Thyroid gland (tissue), 4 donors: ENCODE measurements around the gene FBLN7. TPM values are rescaled to one million over a fixed set of nuclear protein-coding genes. Genes with fewer than 3 reads are reported as not detected.

Experiments
- DNase-seq, 2 donors: peaks; one replicate each; pipeline ENCODE4 v3.0.0-alpha.2; 2019
- H3K27ac ChIP-seq, 3 donors: fragments of 200-600 bp; sonication (generic); 1 replicate in 2 of 3; 2 replicates in 1 of 3; pipeline ENCODE4 v1.5.1; 2016 to 2019; ENCODE audit warnings: mild to moderate bottlenecking in 1 of 3, moderate library complexity in 1 of 3
- H3K27me3 ChIP-seq: fragments of 200-600 bp; sonication (generic); one replicate; pipeline ENCODE4 v1.5.1; 2019
- H3K36me3 ChIP-seq, 2 donors: fragments of 200-600 bp; sonication (generic); one replicate each; pipeline ENCODE4 v1.5.1; 2016 to 2019
- H3K4me1 ChIP-seq, 2 donors: fragments of 200-600 bp; sonication (generic); one replicate each; pipeline ENCODE4 v1.5.1; 2017 to 2019
- H3K4me3 ChIP-seq, 3 donors: fragments of 200-600 bp; sonication (generic); replicated peaks in 1 of 3; 1 replicate in 2 of 3; 2 replicates in 1 of 3; pipeline ENCODE4 v1.5.1; 2016; ENCODE audit warnings: mild to moderate bottlenecking in 1 of 3
- H3K9me3 ChIP-seq: fragments of 200-600 bp; sonication (generic); one replicate; pipeline ENCODE4 v1.5.1; 2017
- CTCF ChIP-seq, 6 experiments: fragments of 200-600 bp in 3 of 6; fragments of 450-650 bp in 3 of 6; sonication (generic) in 3 of 6; IDR thresholded peaks; one replicate each; pipeline ENCODE4 v1.5.1; 2016 to 2019; ENCODE audit warnings: antibody characterized with exemption in 6 of 6, mild to moderate bottlenecking in 2 of 6, inconsistent platforms in 1 of 6, moderate library complexity in 1 of 6
- POLR2A ChIP-seq, 2 donors: fragments of 450-650 bp; IDR thresholded peaks; one replicate each; pipeline ENCODE4 v1.6.1; 2017; ENCODE audit warnings: antibody characterized with exemption in 2 of 2, mild to moderate bottlenecking in 2 of 2, moderate library complexity in 1 of 2
- WGBS, 2 donors: methylation state at CpG; one replicate each; pipeline ENCODE4 v1.1.5; 2017; 5-methylcytosine and 5-hydroxymethylcytosine counted together
- intact Hi-C: fragments of 100-400 bp; cut with DNase I; formaldehyde crosslinking; loops from one replicate; pipeline ENCODE4 v1.15.1; 2023
- total RNA-seq, 4 donors: library from RNA; depleted of rRNA; stranded (reverse); fragments of >200 nt; gene quantifications; one replicate each; pipeline ENCODE4 v1.2.3, GENCODE V29; 2016

The FBLN7 gene
- total RNA-seq, 4 donors from 2014 or later: 10.3 to 33.6 (median 16.4) TPM

GRCh38 chr2:112118148-112118547, 20.0 kb upstream of the FBLN7 start:
- Histone ChIP-seq H3K4me3 (no peak overlapping the region), H3K9me3 (no peaks in the 10 kb centered on the region), H3K27ac (no peak overlapping the region), H3K4me1 (no peaks in the 10 kb centered on the region), H3K36me3 (peaks cover 5 to 11% of the 10 kb centered on the region in 2 donors), H3K27me3 (no peaks in the 10 kb centered on the region)
- WGBS, 2 donors: 87 to 91% methylated on average over 4 of the region's 4 CpGs
- DNase-seq: no peak
- TF ChIP-seq POLR2A (IDR thresholded peaks at IDR 0.05) (no peak), CTCF (IDR thresholded peaks at IDR 0.05) (no peak)
- intact Hi-C loops: no loop called here

- Histone ChIP-seq H3K36me3 (peaks cover 5 to 11% of the 10 kb centered on the region in 2 donors), H3K4me3 (no peak overlapping the region), H3K27ac (no peak overlapping the region), H3K27me3 (no peaks in the 10 kb centered on the region), H3K4me1 (no peaks in the 10 kb centered on the region), H3K9me3 (no peaks in the 10 kb centered on the region)
- intact Hi-C loops: loop anchor here (5.0 kb wide), 1 partner anchor 136 kb away; the partner anchor contains the start of gene ZC3H8
- DNase-seq: peak; percentile 42 to 49
- TF ChIP-seq CTCF (IDR thresholded peaks at IDR 0.05): peak; percentile 20 to 75 (median 67)
- TF ChIP-seq POLR2A (IDR thresholded peaks at IDR 0.05): no peak
These were observed 16.4 kb upstream of the FBLN7 start for GRCh38 chr2:112121682-112122254.

- TF ChIP-seq CTCF (IDR thresholded peaks at IDR 0.05): no peak
- no peak for TF ChIP-seq POLR2A (IDR thresholded peaks at IDR 0.05)
- Histone ChIP-seq H3K36me3 (no peaks in the 10 kb centered on the region), H3K27ac (no peak overlapping the region), H3K4me1 (no peaks in the 10 kb centered on the region), H3K9me3 (no peaks in the 10 kb centered on the region), H3K4me3 (no peak overlapping the region), H3K27me3 (no peaks in the 10 kb centered on the region)
- 85 to 89% methylated on average over 1 of the region's 1 CpG for WGBS, 2 donors
- no peak for DNase-seq
- intact Hi-C loops: no loop called here
These were observed 9.1 kb upstream of the FBLN7 start for GRCh38 chr2:112129060-112129459.

- intact Hi-C loops: no loop called here
- Histone ChIP-seq H3K36me3 (no peaks in the 10 kb centered on the region), H3K9me3 (no peaks in the 10 kb centered on the region), H3K4me3 (no peak overlapping the region), H3K27me3 (no peaks in the 10 kb centered on the region), H3K27ac (no peak overlapping the region), H3K4me1 (peaks cover 27 to 28% of the 10 kb centered on the region in 2 donors)
- TF ChIP-seq CTCF (IDR thresholded peaks at IDR 0.05) (no peak), POLR2A (IDR thresholded peaks at IDR 0.05) (no peak)
- DNase-seq: no peak
These were observed 4.8 kb upstream of the FBLN7 start for GRCh38 chr2:112133344-112133743.

GRCh38 chr2:112134120-112134519, 4.1 kb upstream of the FBLN7 start:
- DNase-seq: no peak
- H3K27me3 ChIP-seq: no peaks in the 10 kb centered on the region
- H3K4me1 ChIP-seq: peaks cover 27 to 28% of the 10 kb centered on the region in 2 donors
- no peaks in the 10 kb centered on the region for H3K36me3 ChIP-seq
- intact Hi-C loops: no loop called here
- no peak overlapping the region for H3K4me3 ChIP-seq
- TF ChIP-seq CTCF (IDR thresholded peaks at IDR 0.05) (no peak), POLR2A (IDR thresholded peaks at IDR 0.05) (no peak)
- H3K9me3 ChIP-seq: no peaks in the 10 kb centered on the region
- 73 to 79% methylated on average over 4 of the region's 4 CpGs for WGBS, 2 donors
- peak overlapping the region in 1 of 3 donors; percentile 23 for H3K27ac ChIP-seq
